ENCODE measurements around the gene DNM2.

Gene DNM2

DNA sequence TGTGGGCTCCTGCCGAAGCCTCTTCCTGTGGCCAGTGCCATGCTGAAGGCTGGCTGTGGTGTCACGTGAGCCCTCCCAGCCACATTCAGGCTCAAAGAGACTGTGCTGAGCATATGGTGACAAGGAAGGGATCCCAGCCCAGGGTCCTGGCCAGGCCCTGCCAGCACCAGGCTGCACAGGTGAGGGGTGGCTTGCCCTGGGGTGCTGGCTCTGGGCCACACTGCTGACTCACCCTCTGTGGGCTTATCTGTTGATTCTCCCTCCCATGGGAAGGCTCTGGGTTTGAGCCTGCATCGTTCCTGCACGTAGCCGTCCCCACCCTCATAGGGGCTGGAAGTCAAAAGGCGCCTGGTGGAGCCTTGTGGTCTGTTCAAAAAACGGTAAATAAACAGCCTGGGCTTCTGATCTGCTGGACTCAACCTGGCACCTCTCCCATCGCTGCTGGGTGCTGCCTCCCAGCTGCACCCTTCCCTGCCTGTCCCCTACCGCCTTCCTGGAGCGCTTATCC is 31.1 kb downstream of the DNM2 start:
- Histone ChIP-seq H3K4me1 (ENCODE audit: control insufficient read depth, insufficient read depth, low read length) (peaks cover 4% of the 10 kb centered on the region; the same call in 1 of the 2 replicates), H3K27ac (ENCODE audit: extremely low read depth, low read depth, low read length) (peak overlapping the region; percentile 20; the same call in 1 of the 2 replicates), H3K36me3 (ENCODE audit: control insufficient read depth in 2 of 2, insufficient read depth in 1 of 2, low read length in 2 of 2) (no peaks in the 10 kb centered on the region), H3K9me3 (ENCODE audit: control insufficient read depth, insufficient read depth, low read depth, low read length) (no peaks in the 10 kb centered on the region), H3K4me3 (ENCODE audit: low read depth, low read length) (no peak overlapping the region)
- CTCF ChIA-PET: no interaction called here
- POLR2A ChIA-PET: no interaction called here
- TF ChIP-seq ZNF629 (tag by site-specific recombination; IDR thresholded peaks at IDR 0.05) (peak; percentile 51), ZNF426 (tag by site-specific recombination; IDR thresholded peaks at IDR 0.05) (no peak), ZNF433 (tag by site-specific recombination; IDR thresholded peaks at IDR 0.05; ENCODE audit: low read depth) (no peak), KLF17 (tag by site-specific recombination; IDR thresholded peaks at IDR 0.05) (peak; percentile 95), ZNF175 (tag by site-specific recombination; IDR thresholded peaks at IDR 0.05) (no peak), ZNF16 (tag by site-specific recombination; IDR thresholded peaks at IDR 0.05; ENCODE audit: low read depth) (no peak), ZNF776 (tag by site-specific recombination; IDR thresholded peaks at IDR 0.05; ENCODE audit: borderline replicate concordance) (no peak), ZNF211 (tag by site-specific recombination; IDR thresholded peaks at IDR 0.05; ENCODE audit: low read depth) (no peak), ZNF280C (tag by site-specific recombination; IDR thresholded peaks at IDR 0.05) (no peak), TCF7L2 (IDR thresholded peaks at IDR 0.05; ENCODE audit: borderline replicate concordance, low read depth, low read length) (no peak), BCL6B (tag by site-specific recombination; IDR thresholded peaks at IDR 0.05) (no peak), ZNF366 (tag by site-specific recombination; conservative IDR thresholded peaks at IDR 0.05) (0 out of 2 replicates have a peak, but pooled peaks have one; percentile 29), ZNF280D (tag by site-specific recombination; IDR thresholded peaks at IDR 0.05) (no peak; the same call in 1 of the 2 replicates), ZNF2 (tag by site-specific recombination; IDR thresholded peaks at IDR 0.05) (peak; percentile 43; the same call in 1 of the 2 replicates), ZXDB (tag by site-specific recombination; IDR thresholded peaks at IDR 0.05) (peak; percentile 48; the same call in 1 of the 2 replicates), ZNF341 (tag by site-specific recombination; IDR thresholded peaks at IDR 0.05; ENCODE audit: low read depth) (no peak), ZBTB8A (tag by site-specific recombination; IDR thresholded peaks at IDR 0.05) (peak; percentile 87), KLF8 (tag by site-specific recombination; IDR thresholded peaks at IDR 0.05) (no peak), HIC1 (tag by site-specific recombination; IDR thresholded peaks at IDR 0.05) (peak; percentile 58; the same call in 1 of the 2 replicates), ZIC2 (tag by site-specific recombination; IDR thresholded peaks at IDR 0.05) (peak; percentile 67), ZNF768 (tag by site-specific recombination; IDR thresholded peaks at IDR 0.05) (no peak), PRDM4 (tag by site-specific recombination; IDR thresholded peaks at IDR 0.05) (no peak), ZNF624 (tag by site-specific recombination; IDR thresholded peaks at IDR 0.05) (no peak), ZNF266 (tag by site-specific recombination; IDR thresholded peaks at IDR 0.05; ENCODE audit: low read depth) (no peak)
- TF ChIP-seq, protein P1, sequence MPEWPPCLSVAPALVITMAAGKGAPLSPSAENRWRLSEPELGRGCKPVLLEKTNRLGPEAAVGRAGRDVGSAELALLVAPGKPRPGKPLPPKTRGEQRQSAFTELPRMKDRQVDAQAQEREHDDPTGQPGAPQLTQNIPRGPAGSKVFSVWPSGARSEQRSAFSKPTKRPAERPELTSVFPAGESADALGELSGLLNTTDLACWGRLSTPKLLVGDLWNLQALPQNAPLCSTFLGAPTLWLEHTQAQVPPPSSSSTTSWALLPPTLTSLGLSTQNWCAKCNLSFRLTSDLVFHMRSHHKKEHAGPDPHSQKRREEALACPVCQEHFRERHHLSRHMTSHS (tag by site-specific recombination; IDR thresholded peaks at IDR 0.05): no peak
